GOT3 (cell line): ENCODE results near the gene FAM24B.

ENCODE experiments used
- DNase-seq: peaks from one replicate; lab custom pipeline; 2025; ENCODE audit warnings: mixed read lengths; lab: John Stamatoyannopoulos, UW

Gene FAM24B

DNA sequence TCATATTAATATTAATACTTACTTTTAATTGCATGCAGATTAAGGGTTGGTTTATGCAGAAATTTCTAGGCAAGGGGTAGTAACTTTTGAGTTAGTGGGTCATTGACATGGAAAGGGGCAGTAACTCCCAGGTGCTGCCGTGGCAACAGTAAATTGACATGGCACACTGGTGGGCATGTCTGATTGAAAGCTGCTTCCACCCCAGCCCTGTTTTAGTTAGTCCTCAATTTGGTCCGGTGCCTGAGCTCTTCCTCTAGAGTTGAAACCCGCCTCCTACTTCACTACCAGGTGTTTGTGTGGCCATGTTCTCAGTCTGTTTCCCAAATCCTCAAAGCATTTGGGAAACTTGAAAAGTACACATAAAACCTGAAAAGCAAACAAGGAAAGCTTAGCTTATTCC is 52.1 kb downstream of the FAM24B start:
- DNase-seq: no peak

- no peak for DNase-seq
These were observed 56.2 kb downstream of the FAM24B start for GRCh38 chr10:122822973-122823690.

DNA sequence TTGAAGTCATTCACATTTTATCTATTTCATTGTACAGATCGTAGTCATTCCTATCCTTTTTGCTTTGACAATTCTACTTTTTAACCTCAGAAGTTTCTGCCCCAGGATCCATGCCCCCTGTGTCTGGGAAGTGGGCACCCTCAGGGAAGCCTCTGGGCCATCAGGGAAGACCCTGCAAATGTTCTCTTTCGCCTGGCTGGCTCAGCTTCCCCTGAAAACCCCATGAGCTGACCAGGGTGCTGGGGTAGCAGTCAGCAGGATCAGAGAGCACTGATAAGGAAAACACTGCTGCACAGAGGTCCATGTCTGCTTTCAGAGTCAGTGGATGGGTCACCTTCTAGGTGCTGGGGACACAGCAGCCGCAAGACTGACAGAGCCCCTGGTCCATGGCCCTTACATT is 57.6 kb downstream of the FAM24B start:
- DNase-seq: no peak

- no peak for DNase-seq
These were observed 63.9 kb downstream of the FAM24B start for GRCh38 chr10:122815458-122815857.

DNA sequence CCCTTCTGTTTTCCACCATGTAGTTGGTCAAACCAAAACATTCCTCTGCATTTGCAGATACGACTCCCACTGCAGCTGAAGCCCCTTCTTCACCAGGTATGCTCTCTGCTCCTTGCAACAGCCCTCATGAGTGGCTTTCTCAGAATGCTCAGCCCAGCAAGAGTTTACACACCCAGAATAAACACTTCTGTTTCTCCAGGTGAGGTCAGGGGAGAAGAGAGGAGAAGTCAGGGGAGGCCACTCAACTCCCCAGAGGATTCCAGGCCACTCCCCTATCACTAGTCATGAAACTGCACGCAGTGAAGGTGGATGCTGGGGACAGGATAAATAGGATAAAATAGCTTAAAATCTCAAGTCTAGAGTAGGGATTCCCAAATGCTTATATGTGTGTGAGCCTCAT is 64.9 kb downstream of the FAM24B start:
- no peak for DNase-seq

DNA sequence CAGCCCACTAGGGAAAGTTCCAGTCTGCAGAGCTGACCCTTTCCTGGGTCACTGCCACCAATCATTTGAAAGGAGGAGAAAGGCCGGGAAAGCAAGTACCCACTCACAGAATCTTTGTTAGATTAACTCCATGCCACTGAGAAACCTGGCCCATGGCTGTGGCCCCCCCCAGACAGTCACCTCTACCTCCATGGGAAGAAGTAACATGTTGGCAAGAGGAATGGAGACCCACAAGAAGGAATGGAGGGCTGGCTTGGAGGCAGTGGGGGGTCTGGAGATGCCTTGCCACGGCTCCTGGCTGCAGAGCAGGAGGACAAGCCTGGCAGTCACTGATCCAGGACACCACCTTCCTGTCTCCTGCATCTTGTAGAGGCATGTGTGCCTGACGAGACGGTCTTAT is 66.6 kb downstream of the FAM24B start:
- DNase-seq: no peak

DNA sequence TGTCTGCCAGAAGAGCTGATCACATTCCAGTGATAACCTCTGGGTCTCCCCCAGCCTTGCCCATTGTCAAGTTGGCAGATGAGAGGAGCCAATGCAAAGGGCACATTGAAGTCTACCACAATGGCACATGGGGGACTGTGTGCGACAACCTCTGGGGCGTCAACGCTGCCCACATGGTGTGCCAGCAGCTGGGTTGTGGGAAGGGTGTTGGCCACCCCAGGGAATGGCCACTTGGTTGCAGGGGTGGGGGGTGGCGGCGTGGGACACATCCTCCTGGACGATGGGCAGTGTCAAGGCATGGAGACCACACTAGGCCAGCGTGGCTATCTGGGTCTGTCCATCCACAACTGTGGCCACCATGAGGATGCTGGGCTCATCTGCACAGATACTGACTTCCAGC is 77.1 kb downstream of the FAM24B start:
- no peak for DNase-seq
